ENCODE data around the gene WBP11.

The WBP11 gene

GRCh38 chr12:14814014-14814413, 10.7 kb upstream of the WBP11 start, which contains the start of gene SMCO3:
Gene SMCO3, minus strand, starts transcription at chr12:14814182. Its CDS starts 7,502 bp downstream, at chr12:14806680.
- no peak for DNase-seq

DNA sequence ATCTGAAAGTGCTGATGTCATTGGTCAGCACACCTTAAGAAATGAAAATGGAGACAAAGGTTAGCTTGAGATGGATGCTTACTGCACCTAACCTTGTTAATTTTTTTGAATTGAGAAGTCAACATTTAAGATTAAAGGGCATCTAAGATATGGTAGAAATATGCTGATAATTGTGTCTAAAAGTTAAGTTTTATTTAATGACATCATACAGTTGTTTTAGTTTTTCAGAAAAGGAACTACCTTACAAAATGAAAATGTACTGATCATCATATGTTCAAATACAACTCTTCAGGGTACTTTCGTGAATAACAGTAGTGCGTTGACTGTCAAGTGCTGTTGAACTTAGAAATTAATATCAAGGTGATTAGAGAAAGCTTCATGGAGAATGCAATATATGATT, 8.2 kb upstream of the WBP11 start:
- no peak for DNase-seq

DNA sequence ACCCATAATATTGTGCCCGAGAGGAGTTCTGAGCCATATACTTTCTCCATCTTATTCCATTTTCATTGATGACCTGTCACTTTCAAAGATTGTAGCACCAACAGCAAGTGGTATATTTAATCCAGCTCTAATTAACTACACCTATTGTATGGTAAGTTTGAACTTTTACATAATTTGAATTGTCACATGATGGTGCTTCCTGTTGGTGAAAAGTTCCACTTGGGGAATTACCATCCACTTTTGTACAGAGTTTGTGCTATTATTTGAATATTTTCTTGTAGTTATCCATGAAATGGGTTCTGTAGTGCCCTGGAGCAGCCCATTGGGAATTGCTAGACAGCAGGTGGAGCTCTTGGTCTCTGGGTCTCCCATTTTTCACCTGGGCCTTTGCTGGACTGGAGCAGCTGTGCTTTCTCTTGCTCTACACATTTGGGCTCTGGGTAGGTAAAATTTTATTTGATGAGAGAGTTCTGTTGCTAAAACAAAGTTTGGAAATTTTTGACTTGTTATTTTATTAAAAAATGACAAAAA, 7.7 kb upstream of the WBP11 start:
- DNase-seq: no peak

DNA sequence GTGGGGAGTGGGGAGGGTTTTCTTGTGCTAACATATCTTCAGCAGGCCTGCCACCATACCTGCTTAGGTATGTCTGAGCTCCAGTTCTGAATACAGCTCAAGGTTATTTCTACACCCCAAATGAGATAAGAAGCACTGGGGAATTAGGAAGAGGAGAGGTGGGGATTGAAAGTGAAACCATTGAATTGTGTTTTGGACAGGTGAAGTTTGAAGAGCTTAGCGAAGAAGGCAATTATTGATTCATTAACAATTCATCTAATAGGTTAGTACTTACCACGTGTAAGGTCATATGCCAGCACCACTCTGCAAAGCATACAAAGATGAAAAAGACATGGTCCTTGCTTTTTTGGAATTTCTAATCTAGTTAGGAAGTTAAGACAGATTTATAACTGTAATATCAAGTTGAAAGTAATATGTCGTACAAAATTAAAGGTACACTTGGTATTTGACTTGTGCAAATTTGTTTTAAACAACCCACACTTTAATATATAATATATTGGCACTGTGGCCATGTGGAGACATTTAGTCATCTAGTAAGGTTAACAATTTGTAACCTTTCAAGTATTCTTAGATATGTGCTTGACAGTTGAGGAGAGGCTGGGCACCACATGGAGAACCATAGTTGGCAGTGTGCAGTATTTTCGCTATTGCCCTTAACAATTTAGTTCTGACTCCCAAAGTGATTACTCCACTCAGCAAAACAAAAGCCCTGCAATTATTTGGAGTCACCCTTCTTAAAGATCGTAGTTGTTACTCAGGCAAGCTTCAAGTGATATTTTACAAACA, 7.1 kb upstream of the WBP11 start:
- no peak for DNase-seq

DNA sequence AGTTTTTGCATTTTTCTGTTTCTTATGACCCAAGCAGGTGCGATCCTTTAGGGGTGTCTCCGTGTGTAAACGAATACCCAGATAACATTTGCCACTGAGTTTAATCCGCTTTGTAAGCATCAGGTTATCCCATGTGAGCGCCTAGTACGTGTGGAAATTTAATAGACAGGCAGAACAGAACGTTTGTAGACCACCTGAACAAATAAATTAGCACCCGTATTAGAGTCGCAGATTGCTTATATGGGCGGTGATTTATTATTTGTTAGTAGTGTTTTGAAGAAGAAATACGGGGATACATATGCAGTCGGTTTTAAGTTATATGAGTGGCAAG, 517 bp upstream of the WBP11 start:
- no peak for DNase-seq

GRCh38 chr12:14802721-14803010, 612 bp downstream of the WBP11 start:
- peak; percentile 4 for DNase-seq

DNA sequence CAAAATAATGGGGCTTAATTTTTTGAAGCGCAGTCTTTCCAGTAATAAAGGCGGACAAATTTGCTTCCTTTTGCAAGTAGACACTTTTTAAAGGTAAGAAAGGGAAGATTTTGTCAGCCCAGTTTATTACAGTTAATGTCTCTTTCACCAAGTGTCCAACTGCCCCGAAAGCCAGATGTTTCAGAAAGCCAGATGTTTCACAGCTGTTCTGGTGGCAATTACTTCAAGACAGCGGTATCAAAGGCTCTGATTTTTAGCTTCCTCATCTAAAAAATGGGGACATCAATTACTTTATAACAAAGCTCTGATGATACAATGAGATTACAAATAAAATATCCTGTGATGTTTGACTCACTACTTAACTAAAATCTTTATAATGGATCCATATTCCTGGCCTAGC, 1.0 kb downstream of the WBP11 start:
- no peak for DNase-seq

DNA sequence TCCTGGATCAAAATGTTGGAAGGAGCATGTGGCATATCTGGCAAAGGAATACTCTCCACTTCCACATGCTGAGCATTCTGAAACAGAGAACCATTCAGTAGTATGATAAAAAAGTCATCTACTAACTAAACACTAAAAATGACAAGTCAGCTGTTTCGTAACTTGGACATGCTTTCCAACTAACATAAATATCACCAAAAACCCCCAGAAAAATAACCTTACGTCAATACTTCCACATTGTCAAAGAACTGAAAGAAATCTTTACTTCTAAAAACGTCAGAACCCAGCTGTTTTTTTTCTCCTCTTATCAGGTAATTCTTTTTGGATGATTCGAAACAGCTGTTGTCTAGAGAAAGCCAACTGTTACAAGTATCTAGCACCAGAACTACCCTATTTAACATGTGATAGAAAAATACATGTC, 8.2 kb downstream of the WBP11 start:
- DNase-seq: no peak

DNA sequence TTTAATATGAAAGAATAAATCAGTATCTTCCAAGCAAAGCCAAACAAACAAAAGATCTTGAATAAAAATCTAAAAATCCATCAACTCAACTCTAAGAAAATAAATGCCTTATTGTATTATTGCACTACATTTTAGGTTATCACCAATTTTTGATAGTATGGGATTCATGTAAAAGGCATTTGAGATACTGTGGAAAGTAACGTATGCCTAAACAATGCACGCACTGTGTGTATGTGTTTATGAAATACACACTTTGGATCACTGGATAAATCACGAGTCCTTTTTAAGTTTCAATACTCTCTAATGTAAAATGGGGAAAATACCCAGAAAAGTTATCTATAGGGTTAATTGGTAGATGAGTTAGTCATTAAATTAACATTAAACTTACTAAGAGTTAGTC, 17.7 kb downstream of the WBP11 start:
- no peak for DNase-seq

DNA sequence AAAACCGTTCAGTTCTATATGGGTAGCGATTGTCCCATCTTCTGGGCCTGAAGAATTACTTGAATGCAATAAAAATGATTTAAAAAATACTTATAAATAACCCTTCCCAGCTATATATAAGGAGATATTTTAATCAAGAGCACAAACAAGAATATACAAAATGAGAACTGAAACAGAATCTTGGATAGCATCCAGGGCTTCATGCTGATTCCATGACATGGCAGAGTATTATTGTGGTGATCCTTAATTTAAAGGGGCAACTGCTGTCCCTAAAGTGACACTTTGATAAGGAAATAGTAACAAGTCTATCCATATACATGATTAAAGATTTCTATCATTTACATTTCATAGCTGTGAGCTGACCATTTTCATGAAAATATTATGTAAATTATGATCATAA, 18.8 kb downstream of the WBP11 start:
- DNase-seq: no peak

- no peak for DNase-seq
Measured at GRCh38 chr12:14782756-14783155, 20.5 kb downstream of the WBP11 start.

DNA sequence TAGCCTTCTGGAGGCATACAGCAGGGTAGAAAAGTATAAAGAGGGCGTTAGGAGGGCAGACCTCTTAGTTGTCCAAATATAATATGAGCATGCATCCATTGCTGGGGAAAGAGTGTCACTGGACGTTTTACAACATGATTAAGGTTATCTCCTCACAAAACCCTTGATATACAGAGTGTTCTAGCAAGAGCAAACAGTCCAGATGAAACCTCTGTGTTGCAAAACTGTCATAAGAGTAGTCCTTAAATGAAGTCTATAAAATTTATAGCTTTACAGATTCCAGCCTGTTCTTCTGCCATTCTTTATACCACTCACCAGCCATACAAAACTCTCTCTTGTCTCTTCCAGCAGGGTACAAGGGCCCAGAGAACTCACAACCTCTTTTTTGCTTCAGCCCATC, 21.7 kb downstream of the WBP11 start:
- no peak for DNase-seq

- DNase-seq: no peak
Measured at GRCh38 chr12:14780859-14781258, 22.4 kb downstream of the WBP11 start.

GRCh38 chr12:14779834-14780233, 23.4 kb downstream of the WBP11 start:
- no peak for DNase-seq

- DNase-seq: no peak
Measured at GRCh38 chr12:14777271-14777670, 26.0 kb downstream of the WBP11 start.

GRCh38 chr12:14776236-14776961, 26.9 kb downstream of the WBP11 start:
- peak; percentile 10 for DNase-seq

DNA sequence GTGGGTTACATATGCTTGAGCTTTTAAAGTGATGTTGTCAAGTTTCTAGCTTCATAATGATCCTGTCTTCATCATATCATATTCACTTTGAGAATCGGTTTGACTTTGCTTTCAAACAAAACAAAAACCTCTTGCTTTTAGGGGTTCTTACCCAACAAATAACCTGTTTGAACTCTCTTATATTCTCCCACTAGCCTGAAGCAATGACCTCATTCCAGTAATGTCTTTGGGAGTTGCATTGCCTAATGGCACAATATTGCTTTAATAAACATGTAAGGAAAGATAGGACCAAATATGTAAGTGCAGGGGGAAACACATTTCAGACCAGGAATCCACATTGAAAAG, 27.7 kb downstream of the WBP11 start:
- DNase-seq: no peak

GRCh38 chr12:14774906-14775635, 28.2 kb downstream of the WBP11 start:
- DNase-seq: peak; percentile 35

DNA sequence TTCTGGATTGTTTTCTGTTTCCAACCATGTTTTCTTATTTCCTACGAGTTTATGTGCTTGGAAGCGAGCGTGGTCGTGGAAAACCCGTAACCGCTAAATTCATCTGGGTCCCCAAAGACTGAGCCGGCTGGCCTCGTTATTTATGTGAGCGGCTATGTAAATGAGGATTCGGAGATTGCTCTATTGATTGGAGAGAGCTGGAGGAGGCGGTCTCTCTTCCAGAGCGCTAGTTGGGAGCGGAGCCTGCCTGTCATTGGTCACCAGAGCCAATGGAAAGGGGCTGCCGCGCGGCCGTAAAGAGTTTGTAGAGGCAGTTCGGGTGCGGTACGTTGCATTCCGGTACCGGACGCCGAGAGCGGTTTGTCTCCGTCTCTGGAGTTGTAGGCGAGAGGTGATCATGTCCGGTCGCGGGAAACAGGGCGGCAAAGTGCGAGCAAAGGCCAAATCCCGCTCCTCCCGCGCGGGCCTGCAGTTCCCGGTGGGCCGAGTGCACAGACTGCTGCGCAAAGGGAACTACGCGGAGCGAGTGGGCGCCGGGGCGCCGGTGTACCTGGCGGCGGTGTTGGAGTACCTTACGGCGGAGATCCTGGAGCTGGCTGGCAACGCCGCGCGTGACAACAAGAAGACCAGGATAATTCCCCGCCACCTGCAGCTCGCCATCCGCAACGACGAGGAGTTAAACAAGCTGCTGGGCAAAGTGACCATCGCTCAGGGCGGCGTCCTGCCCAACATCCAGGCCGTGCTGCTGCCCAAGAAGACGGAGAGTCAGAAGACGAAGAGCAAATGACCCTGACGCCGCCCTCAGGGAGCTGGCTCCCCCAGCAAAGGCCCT, 29.0 kb downstream of the WBP11 start:
- peak; percentile 95 for DNase-seq

DNA sequence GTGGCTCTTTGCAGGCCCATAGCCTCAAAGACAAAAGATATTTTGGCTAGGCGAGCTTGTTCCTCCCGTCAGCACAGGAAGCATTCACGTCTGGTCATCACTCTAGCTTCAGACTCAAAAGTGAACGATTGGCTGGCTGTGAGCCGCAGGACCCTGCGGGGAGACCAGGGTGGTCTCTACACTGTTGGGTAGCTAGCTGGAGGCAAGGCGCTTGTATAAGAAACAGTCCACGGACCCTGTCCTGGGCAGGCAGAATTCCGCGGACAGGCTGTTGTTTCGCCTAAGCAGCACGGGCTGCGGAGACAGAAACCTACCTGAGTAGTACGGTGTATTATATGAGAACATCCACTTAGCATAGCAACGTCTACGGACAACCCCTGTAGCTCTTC, 29.6 kb downstream of the WBP11 start:
- DNase-seq: no peak

- DNase-seq: no peak
Measured at GRCh38 chr12:14772946-14773345, 30.3 kb downstream of the WBP11 start.

GRCh38 chr12:14771651-14772137, 31.6 kb downstream of the WBP11 start:
- peak; percentile 79 for DNase-seq
